ENCODE results near the gene XPO6.

Gene XPO6

DNA sequence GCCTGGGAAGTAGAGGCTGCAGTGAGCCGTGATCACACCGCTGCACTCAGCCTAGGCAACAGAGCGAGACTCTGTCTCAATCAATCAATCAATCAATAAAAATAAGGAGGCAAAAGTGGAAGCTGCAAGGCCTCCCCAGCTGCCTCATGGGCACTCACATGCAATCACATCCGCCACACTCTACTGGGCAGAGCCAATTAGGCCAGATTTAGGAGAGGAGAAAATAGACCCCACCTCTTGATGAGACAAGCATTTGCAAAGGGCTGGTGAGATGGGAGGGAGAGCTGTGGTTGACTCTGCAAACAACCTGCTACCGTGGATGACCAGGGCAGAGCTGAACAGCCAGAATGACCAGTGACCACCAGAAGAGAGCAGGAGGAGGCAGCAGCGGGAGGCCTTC lies 133.5 kb downstream of the XPO6 start:
- H3K4me3 ChIP-seq (ENCODE audit: control insufficient read depth, low read depth, low read length), result no peak overlapping the region
- no peak for DNase-seq (ENCODE audit: low read depth)
- TF ChIP-seq, protein P1, sequence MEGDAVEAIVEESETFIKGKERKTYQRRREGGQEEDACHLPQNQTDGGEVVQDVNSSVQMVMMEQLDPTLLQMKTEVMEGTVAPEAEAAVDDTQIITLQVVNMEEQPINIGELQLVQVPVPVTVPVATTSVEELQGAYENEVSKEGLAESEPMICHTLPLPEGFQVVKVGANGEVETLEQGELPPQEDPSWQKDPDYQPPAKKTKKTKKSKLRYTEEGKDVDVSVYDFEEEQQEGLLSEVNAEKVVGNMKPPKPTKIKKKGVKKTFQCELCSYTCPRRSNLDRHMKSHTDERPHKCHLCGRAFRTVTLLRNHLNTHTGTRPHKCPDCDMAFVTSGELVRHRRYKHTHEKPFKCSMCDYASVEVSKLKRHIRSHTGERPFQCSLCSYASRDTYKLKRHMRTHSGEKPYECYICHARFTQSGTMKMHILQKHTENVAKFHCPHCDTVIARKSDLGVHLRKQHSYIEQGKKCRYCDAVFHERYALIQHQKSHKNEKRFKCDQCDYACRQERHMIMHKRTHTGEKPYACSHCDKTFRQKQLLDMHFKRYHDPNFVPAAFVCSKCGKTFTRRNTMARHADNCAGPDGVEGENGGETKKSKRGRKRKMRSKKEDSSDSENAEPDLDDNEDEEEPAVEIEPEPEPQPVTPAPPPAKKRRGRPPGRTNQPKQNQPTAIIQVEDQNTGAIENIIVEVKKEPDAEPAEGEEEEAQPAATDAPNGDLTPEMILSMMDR (IDR thresholded peaks at IDR 0.05; ENCODE audit: control insufficient read depth, insufficient read depth, low read depth, low read length, missing control alignments), result no peak

DNA sequence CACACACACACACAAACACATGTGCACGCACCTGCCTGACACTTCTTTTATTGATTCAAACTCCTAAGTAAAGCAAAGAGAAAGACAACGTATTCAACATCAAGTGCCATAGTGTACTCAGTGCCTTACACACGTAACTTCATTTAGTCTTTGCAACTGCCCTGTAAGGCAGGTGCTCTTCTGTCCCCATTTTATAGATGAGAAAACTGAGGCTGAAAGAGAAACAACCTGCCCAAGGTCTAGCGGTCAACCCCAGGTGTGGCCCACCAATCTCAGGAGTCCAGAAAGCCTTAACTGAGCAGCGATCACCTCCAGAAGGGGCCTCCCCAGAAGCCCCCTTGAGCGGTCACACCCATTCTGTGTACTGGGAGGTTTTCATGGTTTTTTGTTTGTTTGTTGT lies 137.9 kb downstream of the XPO6 start:
- H3K4me3 ChIP-seq (ENCODE audit: control insufficient read depth, low read depth, low read length), result no peak overlapping the region
- DNase-seq (ENCODE audit: low read depth), result no peak
- TF ChIP-seq, protein P1 (IDR thresholded peaks at IDR 0.05; ENCODE audit: control insufficient read depth, insufficient read depth, low read depth, low read length, missing control alignments), result no peak

DNA sequence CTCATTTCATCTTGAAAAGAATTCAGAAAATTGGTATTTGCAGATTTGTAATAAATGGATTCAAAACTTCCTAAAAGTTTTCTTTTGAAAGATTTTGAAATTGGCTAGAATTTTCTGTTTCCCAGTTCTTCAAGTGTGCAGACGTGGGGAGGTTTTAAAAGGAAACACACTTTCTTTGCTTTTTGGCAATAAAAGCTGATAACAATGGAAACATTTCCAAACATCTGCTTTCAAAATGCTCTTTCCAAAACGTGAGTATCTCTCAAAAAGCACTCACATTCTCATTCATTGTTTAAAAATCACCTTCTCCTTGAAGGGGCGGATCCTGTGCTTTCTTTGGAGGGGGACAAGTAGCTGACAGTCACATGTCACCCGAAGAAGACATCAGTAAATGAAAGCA lies 139.7 kb downstream of the XPO6 start:
- DNase-seq (ENCODE audit: low read depth), result no peak
- TF ChIP-seq, protein P1 (IDR thresholded peaks at IDR 0.05; ENCODE audit: control insufficient read depth, insufficient read depth, low read depth, low read length, missing control alignments), result no peak
- H3K4me3 ChIP-seq (ENCODE audit: control insufficient read depth, low read depth, low read length), result no peak overlapping the region

DNA sequence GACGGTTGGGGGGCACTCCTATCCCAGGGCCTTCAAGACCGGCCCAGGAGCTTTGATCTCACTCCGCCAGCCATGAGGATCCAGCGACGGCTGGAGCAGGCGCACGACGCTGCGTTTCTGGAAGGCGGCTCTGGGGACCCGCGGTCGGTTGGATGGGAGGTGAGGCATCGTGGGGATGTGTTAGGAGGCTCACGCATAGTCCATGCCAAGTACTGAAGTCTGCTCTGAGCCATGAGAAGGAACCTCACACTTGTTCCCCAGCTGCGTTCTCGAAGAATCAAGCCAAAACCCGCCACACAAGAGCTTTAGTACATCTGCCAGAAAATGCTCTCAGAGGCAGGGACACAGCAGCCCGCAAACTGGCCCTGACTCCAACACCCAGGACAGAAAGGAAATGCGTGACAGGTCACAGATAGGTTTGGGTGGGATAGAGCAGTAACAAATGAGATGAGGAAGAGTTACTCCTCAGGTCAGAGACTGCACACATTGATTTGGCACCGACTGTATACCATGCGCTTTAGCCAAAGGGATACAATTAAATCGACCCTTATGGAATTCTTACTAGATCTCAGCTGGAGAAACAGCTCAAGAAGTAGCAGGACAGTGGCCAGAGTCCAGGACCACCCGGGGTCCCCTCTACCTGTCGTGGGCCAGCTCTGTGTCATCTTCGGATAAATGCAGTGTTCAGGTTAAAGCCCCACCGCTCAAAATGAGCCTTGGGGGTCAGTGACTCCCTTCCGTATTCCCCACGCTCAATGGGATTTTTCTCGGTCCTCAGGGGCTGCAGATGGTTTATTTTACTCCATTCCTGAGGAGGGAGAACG lies 141.6 kb downstream of the XPO6 start:
- DNase-seq (ENCODE audit: low read depth), result no peak
- H3K4me3 ChIP-seq (ENCODE audit: control insufficient read depth, low read depth, low read length), result no peak overlapping the region
- TF ChIP-seq, protein P1 (IDR thresholded peaks at IDR 0.05; ENCODE audit: control insufficient read depth, insufficient read depth, low read depth, low read length, missing control alignments), result no peak

DNA sequence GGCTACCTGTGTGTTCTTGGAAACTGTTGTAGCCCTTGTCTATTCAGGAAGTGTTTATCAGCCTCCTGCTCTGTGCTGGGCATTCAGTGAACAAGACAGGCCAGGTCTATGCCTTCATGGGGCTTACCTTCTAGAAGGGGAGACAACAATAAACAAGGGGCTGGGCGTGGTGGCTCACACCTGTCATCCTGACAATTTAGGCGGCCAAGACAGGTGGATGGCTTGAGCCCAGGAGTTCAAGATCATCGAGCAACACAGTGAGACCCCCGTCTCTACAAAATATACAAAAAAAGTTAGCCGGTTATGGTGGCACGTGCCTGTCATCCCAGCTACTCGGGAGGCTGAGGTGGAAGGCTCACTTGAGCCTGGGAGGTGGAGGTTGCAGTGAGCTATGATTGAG lies 142.8 kb downstream of the XPO6 start:
- no peak for DNase-seq (ENCODE audit: low read depth)
- TF ChIP-seq, protein P1 (IDR thresholded peaks at IDR 0.05; ENCODE audit: control insufficient read depth, insufficient read depth, low read depth, low read length, missing control alignments), result no peak
- H3K4me3 ChIP-seq (ENCODE audit: control insufficient read depth, low read depth, low read length), result no peak overlapping the region

DNA sequence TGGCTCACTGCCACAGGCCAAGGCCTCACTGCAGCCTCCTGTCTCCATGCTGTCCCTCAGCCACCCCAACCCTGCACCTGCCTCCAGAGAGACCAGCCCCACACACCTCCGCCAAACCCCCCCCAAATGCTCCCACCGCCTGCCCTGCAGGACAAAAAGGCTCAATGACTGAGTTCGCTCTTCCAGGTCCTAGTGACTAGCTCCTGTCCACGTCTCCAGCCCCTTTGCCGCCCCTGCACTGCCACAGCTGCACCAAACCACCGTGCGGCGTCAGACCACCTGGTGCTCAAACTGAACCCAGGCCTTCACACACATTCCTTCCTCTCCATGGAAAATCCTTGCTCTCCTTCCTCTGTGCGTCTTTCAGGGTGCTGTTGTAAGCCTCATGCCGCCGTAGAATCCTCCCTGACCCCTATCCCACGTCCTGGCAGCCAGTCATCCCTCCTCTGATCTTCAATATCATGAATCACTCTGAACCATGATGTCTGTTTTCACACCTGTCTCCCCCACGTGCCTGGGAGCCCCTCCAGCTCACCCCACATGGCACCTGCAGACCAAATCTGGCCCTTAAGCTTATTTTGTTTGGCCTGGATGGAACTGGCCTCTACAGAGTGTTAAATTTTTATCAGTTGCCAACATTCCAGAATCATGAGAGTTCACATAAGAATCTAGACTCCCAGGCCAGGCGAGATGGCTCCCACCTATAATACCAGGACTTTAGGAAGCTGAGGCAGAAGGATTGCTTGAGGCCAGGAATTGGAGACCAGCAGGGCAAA lies 144.0 kb downstream of the XPO6 start:
- DNase-seq (ENCODE audit: low read depth), result no peak
- TF ChIP-seq, protein P1 (IDR thresholded peaks at IDR 0.05; ENCODE audit: control insufficient read depth, insufficient read depth, low read depth, low read length, missing control alignments), result no peak
- no peak overlapping the region for H3K4me3 ChIP-seq (ENCODE audit: control insufficient read depth, low read depth, low read length)

Data from AG09309 (cell line).